Measurements from ENCODE around the gene GAB1.

DNA sequence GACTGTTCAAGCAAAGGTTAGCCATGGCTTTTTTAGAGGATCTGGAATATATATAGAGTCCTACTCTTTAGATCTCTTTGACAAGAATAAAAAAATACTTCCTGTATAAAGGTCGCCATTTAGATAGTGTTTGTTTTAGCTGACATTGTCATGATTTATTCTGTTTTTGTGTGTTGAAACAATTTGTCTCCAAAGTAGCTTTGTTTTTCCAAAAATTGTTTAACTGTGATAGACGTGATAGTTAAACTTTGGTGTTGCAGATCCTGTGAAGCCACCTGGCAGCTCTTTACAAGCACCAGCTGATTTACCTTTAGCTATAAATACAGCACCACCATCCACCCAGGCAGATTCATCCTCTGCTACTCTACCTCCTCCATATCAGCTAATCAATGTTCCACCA, 96.6 kb downstream of the GAB1 start:
- TF ChIP-seq, protein P1, sequence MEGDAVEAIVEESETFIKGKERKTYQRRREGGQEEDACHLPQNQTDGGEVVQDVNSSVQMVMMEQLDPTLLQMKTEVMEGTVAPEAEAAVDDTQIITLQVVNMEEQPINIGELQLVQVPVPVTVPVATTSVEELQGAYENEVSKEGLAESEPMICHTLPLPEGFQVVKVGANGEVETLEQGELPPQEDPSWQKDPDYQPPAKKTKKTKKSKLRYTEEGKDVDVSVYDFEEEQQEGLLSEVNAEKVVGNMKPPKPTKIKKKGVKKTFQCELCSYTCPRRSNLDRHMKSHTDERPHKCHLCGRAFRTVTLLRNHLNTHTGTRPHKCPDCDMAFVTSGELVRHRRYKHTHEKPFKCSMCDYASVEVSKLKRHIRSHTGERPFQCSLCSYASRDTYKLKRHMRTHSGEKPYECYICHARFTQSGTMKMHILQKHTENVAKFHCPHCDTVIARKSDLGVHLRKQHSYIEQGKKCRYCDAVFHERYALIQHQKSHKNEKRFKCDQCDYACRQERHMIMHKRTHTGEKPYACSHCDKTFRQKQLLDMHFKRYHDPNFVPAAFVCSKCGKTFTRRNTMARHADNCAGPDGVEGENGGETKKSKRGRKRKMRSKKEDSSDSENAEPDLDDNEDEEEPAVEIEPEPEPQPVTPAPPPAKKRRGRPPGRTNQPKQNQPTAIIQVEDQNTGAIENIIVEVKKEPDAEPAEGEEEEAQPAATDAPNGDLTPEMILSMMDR (IDR thresholded peaks at IDR 0.05) = no peak
- TF ChIP-seq POLR2A (IDR thresholded peaks at IDR 0.05) = no peak

Measured in esophagus squamous epithelium (tissue), 4 donors.